GM12878 (cell line): Measurements from ENCODE around the gene MAPK8. TPM values are rescaled to one million over a fixed set of nuclear protein-coding genes. Genes with fewer than 3 reads are reported as not detected.

Experiments
- CEBPZ ChIP-seq: fragments of 150-350 bp; IDR thresholded peaks from 2 replicates; pipeline ENCODE4 v1.6.1; 2016; ENCODE audit warnings: low read depth, low read length
- GABPA ChIP-seq: IDR thresholded peaks from 2 replicates; pipeline ENCODE4 v1.6.1; 2014; ENCODE audit warnings: antibody characterized with exemption, low read depth, mild to moderate bottlenecking, inconsistent platforms
- KAT2A ChIP-seq: conservative IDR thresholded peaks from 2 replicates; pipeline ENCODE4 v1.6.1; 2011; ENCODE audit warnings: low read depth, low read length; ENCODE audit not compliant: control insufficient read depth
- NFYB ChIP-seq: IDR thresholded peaks from 2 replicates; pipeline ENCODE4 v1.6.1; 2011; ENCODE audit warnings: low read depth, mild to moderate bottlenecking, low read length, improper control_type of control experiment, moderate library complexity; ENCODE audit not compliant: insufficient read depth
- PRDM15 ChIP-seq: fragments of 450-650 bp; formaldehyde crosslinking; IDR thresholded peaks from 2 replicates; pipeline ENCODE4 v1.4.0; 2020; ENCODE audit warnings: mild to moderate bottlenecking, moderate library complexity
- polyA plus RNA-seq, 11 experiments: library from polyadenylated mRNA; depleted of rRNA in 4 of 11; unstranded in 6 of 11; stranded (reverse) in 5 of 11; fragments of >200 nt; fragmentation: Nextera tagmentation in 4 of 11; fragmentation: Illumina TruSeq in 1 of 11; extraction: Ambion mirVana in 4 of 11; extraction: Trizol in 1 of 11; gene quantifications; 1 replicate in 1 of 11; 2 replicates in 10 of 11; pipeline versions ENCODE4 v1.2.1 to v1.2.3, GENCODE V29; 2011 to 2016; ENCODE audit warnings: inconsistent platforms in 2 of 11, missing spikeins in 2 of 11, low read depth in 1 of 11
- total RNA-seq, 4 experiments: library from RNA; depleted of rRNA in 3 of 4; stranded (reverse); fragments of >200 nt in 3 of 4; fragmentation: Illumina TruSeq in 1 of 4; extraction: Trizol in 1 of 4; gene quantifications; 2 replicates each; pipeline versions ENCODE4 v1.2.1 to v1.2.3, GENCODE V29; 2013 to 2021

The MAPK8 gene
- total and polyA plus RNA-seq, 10 of the 15 experiments (the other 5 are each of a cell fraction or from before 2014, with no cell fraction given): 3.9 to 102 (median 40.0) TPM

GRCh38 chr10:48288661-48289060 lies 17.8 kb upstream of the MAPK8 start (continued):
- TF ChIP-seq CEBPZ (no peak), GABPA (no peak), KAT2A (no peak), PRDM15 (CRISPR knock-in tag) (no peak), NFYB (no peak)
